HG02884 (cell line): ENCODE measurements around the gene OR4K14.
"Not testable (repeated sequence)": the region's sequence is repeated elsewhere in the genome, so short reads cannot be mapped to it uniquely, and the experiment has no call there.

Source experiments
- ATAC-seq: cut with Tn5 transposase; IDR thresholded peaks from one replicate; pipeline ENCODE4 v1.9.1; 2021; ENCODE audit warnings: mild to moderate bottlenecking, moderate library complexity; ENCODE audit not compliant: unreplicated experiment

OR4K14 gene, protein sequence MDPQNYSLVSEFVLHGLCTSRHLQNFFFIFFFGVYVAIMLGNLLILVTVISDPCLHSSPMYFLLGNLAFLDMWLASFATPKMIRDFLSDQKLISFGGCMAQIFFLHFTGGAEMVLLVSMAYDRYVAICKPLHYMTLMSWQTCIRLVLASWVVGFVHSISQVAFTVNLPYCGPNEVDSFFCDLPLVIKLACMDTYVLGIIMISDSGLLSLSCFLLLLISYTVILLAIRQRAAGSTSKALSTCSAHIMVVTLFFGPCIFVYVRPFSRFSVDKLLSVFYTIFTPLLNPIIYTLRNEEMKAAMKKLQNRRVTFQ

GRCh38 chr14:20019257-20019865 lies at the start of gene OR4K14:
TSS of gene OR4K14 (minus strand) at chr14:20019307. CDS start at chr14:20015193, 4,114 bp downstream.
- no peak for ATAC-seq

- ATAC-seq: no peak
Measured at GRCh38 chr14:20059745-20060144, 40.6 kb upstream of the OR4K14 start, which contains the start of gene OR4L1. TSS of gene OR4L1 (plus strand) at chr14:20060045. CDS start at chr14:20060045, 0 bp downstream.

DNA sequence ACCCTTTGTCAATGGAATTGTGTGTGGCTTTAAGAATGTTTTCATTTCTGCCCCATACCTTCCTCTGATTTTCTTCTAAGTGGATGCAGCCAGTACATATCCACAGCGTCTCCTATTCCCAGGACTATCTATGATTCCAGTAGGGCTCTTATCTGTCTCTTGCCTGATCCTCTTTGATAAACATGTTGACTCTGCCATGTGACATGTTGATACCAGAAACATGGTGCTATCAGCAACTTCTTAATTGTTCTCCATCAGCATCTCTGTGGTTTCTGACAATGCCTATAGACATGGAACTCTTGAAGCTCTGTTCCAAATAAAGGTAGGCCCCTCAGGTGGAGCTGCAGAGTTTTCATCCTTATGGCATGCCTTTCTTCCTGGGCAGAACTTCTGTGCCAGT lies 29.1 kb upstream of the OR4K14 start:
- ATAC-seq: no peak

DNA sequence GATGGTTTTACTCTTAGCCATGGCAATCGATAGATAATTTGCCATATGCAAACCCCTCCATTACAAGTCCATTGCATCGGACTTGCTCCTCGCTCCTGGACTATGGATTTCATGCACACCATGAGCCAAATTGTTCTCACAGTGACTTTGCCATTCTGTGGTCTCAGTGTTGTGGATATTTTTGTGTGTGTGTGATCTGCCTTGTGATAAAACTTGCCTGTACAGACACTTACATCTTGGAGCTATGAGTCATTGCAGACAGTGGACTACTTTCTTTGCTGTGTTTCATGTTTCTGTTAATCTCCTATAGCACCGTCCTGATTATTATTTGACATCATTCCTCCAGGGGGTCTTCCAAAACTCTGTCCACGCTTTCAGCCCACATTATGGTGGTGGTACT lies 25.1 kb upstream of the OR4K14 start:
- ATAC-seq: no peak

DNA sequence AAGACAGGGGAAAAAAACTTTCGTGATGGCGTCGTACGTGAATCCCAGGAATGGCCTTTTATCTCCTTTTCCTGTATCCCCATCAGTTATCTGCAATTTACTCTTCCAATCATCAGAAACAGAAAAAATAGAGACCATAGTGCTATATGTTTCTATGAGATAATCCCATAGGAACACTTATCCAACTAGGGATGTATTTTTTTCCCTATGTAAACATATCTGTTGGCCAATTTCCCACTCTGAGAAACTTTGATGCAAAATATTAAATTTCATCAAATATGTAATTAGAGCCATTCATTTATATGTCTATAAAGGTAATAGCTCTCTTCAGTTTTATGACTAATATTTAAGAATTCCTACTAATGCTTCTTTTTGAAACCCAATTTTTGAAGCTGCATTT lies 16.8 kb upstream of the OR4K14 start, which contains the start of gene OR4K13:
TSS of gene OR4K13 (minus strand) at position 101 of the 400 bp plus-strand sequence. CDS start 1,280 bp downstream, outside the sequence.
- no peak for ATAC-seq

GRCh38 chr14:20035449-20035848 lies 16.3 kb upstream of the OR4K14 start:
- ATAC-seq: no peak

DNA sequence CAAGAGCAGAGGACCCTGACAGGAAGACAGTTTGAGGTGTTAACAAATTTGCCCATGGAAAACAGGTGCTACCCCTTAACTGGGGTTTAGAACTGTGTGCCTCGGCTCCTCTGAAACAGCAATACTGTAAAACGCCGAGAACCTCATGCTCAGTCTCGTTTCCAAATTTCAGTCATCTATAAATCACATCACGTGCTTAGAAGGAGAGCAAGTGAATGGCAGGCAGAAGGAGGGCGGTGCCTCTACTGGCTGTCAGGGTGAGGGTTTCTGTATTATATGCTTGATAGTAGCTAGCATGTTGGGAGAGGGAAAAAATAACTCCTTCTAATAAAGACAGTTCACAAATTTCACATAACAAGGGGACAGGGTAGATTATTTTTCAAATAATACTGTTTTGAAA lies 12.0 kb upstream of the OR4K14 start:
- no peak for ATAC-seq

DNA sequence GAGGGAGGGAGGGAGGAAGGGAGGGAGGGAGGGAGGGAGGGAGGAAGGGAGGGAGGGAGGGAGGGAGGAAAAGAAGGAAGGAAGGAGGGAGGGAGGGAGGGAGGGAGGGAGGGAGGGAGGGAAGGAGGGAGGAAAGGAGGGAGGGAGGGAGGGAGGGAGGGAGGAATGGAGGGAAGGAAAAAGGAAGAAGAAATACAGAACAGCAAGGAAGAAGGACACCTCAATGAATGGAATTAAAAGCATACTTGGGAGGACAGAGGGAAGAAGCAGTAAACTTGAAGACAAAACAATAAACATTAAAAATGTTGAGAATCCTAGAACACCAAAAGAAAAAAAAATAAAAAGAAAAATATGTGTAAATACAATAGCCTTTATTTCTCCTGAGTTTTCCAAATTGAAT lies 11.0 kb downstream of the OR4K14 start:
- ATAC-seq: no peak

GRCh38 chr14:20002319-20002718 lies 16.8 kb downstream of the OR4K14 start:
- no peak for ATAC-seq

DNA sequence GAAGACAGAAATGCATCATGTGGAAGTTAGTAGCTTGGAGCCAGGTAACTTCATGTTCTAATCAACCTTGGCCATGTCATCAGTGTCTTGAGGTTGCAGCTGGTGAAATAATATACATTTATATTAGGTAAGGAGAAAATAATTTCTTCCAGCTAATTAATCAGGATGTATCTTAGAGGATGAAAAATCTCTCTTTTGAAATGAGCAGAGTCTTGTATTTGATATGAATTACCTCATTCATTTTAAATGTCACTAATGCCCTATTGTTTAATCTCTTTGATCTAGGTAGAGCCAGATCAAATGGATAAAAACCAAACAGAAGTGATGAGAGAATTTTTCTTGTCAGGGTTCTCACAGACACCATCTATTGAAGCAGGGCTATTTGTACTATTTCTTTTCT lies 17.2 kb downstream of the OR4K14 start, which contains the start of gene OR4Q2:
TSS of gene OR4Q2 (plus strand) at position 301 of the 400 bp plus-strand sequence.
- no peak for ATAC-seq

DNA sequence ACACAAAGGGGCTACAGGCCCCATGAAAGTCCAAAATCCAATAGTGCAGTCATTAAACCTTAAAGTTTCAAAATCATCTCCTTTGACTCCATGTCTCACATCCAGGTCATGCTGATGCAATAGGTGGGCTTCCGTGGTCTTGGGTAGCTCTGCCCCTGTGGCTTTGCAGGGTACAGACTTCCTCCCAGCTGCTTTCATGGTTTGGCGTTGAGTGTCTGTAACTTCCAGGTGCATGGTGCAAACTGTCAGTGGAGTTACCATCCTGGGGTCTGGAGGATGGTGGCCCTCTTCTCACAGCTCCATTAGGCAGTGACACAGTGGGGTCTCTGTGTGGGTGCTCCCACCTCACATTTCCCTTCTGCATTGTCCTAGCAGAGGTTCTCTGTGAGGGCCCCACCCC lies 25.7 kb downstream of the OR4K14 start:
- no peak for ATAC-seq

DNA sequence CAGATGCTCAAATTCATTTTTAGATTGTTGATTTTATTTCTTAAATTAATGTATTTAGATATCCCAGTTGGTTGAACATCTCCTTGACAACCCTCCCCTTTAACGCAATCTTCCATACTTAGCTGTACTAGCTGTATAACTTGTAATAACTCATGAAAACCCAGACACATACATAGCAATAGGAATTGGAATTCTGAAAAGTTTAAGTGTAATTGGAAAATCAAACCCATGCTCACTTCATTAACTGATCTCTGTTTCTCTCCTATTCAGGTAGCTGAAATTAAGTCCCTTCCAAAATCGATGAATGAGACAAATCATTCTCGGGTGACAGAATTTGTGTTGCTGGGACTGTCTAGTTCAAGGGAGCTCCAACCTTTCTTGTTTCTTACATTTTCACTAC lies 43.8 kb downstream of the OR4K14 start, which contains the start of gene OR4K15:
TSS of gene OR4K15 (plus strand) at position 301 of the 400 bp plus-strand sequence. CDS start at position 301, 0 bp downstream.
- no peak for ATAC-seq

DNA sequence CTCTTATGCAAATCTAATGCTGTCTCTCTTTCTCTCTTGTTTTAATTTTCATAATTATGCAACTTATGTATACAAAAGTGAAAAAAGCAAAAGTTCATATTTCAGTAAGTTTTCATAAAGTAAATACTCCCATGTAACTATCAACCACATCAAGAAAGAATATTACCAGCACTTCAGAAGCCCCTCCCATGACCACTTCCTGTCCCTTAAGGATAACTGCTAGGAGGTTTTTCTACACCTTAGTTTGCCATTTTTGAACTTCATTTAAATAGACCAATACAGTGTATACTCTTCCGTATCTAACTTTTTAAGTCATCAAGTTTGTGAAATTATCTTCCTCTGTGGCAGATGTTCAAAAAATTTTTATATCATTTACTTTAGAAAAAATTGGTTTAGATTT lies 44.3 kb downstream of the OR4K14 start:
- no peak for ATAC-seq

GRCh38 chr14:19969735-19970134 lies 49.4 kb downstream of the OR4K14 start:
- ATAC-seq: not testable (repeated sequence)
